NCI-H2081 (cell line): ENCODE data around the gene SPRR2A.
"Not testable (repeated sequence)": the region's sequence is repeated elsewhere in the genome, so short reads cannot be mapped to it uniquely, and the experiment has no call there.

Source experiments
- DNase-seq, 2 experiments: peaks; one replicate each; lab custom pipeline; 2025; lab: John Stamatoyannopoulos, UW

SPRR2A gene

GRCh38 chr1:153024413-153024812 lies 32.9 kb downstream of the SPRR2A start:
- no peak for DNase-seq

DNA sequence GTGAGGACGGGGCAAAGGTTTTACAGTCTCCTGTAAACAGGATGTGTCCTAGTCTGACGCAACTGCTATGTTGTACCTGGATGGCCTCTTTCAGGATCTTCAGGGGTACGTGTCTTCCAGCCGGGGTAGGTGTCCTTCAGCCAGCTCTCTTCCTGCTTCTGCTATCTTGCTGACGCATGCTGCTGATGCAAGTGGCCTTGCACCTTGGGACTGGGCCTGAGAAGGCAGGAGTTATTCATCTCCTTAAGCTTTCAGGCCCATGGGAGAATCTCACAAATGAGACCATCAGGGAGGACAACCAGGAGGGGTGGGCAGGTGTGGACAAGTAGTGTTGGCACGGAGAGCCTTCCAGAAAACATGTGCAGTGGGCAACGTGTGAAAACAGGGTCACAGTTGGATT lies 34.2 kb downstream of the SPRR2A start:
- no peak for DNase-seq

DNA sequence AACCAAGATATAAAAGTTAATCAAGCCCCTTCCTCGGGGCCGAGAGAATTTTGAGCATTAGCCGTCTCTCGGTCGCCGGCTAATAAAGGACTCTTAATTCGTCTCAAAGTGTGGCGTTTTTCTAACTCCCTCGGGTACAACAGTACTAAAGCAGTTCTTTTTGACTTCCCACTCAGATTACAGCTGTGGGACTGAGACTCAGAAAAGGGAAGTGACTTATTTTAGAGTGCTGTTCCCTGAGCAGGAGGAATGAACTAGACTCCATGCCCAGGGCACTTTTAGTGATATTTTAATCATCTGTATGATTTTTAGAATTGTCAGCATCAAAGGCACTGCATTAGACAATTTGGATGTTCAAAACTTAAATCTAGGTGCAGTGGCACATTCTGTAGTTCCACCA lies 35.0 kb downstream of the SPRR2A start:
- DNase-seq = not testable (repeated sequence)

GRCh38 chr1:153021829-153022228 lies 35.5 kb downstream of the SPRR2A start:
- DNase-seq = not testable (repeated sequence)

GRCh38 chr1:153011235-153011758 lies 46.0 kb downstream of the SPRR2A start:
- DNase-seq = not testable (repeated sequence)
